GM23338 (cell line): ENCODE measurements around the gene CCDC28A. TPM values are rescaled to one million over a fixed set of nuclear protein-coding genes. Genes with fewer than 3 reads are reported as not detected.
"Not testable (repeated sequence)": the region's sequence is repeated elsewhere in the genome, so short reads cannot be mapped to it uniquely, and the experiment has no call there.

Experiments used
- ATAC-seq: fragments of 200-7000 bp; cut with Tn5 transposase; 3 replicates; pipeline ENCODE4 v1.9.1; 2020
- DNase-seq: peaks from one replicate; pipeline ENCODE4 v3.0.0-alpha.2; 2015; ENCODE audit warnings: low spot score
- H2AFZ ChIP-seq: fragments of 200-600 bp; sonication (generic); 2 replicates; pipeline ENCODE4 v1.8.0; 2016; ENCODE audit warnings: antibody characterized with exemption, mild to moderate bottlenecking, moderate library complexity
- H3F3A ChIP-seq: fragments of 200-600 bp; sonication (generic); replicated peaks from 2 replicates; pipeline ENCODE4 v1.8.0; 2017; ENCODE audit warnings: antibody characterized with exemption, mixed run types, low read depth
- H3K27ac ChIP-seq: fragments of 200-600 bp; sonication (generic); 2 replicates; pipeline ENCODE4 v1.6.1; 2016; ENCODE audit warnings: low read depth
- H3K27me3 ChIP-seq: fragments of 200-600 bp; sonication (generic); 2 replicates; pipeline ENCODE4 v1.8.0; 2016; ENCODE audit warnings: mild to moderate bottlenecking, mixed run types, moderate library complexity; ENCODE audit not compliant: insufficient read depth
- H3K36me3 ChIP-seq: fragments of 200-600 bp; sonication (generic); 2 replicates; pipeline ENCODE4 v1.8.0; 2016; ENCODE audit warnings: mild to moderate bottlenecking; ENCODE audit not compliant: insufficient read depth
- H3K4me1 ChIP-seq: fragments of 200-600 bp; sonication (generic); 2 replicates; pipeline ENCODE4 v1.8.0; 2016; ENCODE audit warnings: mild to moderate bottlenecking, moderate library complexity; ENCODE audit not compliant: insufficient read depth
- H3K4me2 ChIP-seq: fragments of 200-600 bp; sonication (generic); 2 replicates; pipeline ENCODE4 v1.7.1; 2017; ENCODE audit warnings: mixed run types
- H3K4me3 ChIP-seq: fragments of 200-600 bp; sonication (generic); 2 replicates; pipeline ENCODE4 v1.6.1; 2016; ENCODE audit warnings: mixed run types
- H3K79me2 ChIP-seq: fragments of 200-600 bp; sonication (generic); replicated peaks from 2 replicates; pipeline ENCODE4 v1.8.0; 2017; ENCODE audit warnings: mild to moderate bottlenecking; ENCODE audit not compliant: insufficient read depth
- H3K9me2 ChIP-seq: fragments of 200-600 bp; sonication (generic); 2 replicates; pipeline ENCODE4 v1.8.0; 2017; ENCODE audit not compliant: insufficient read depth
- H4K20me1 ChIP-seq: fragments of 200-600 bp; sonication (generic); replicated peaks from 2 replicates; pipeline ENCODE4 v1.8.0; 2017; ENCODE audit warnings: mild to moderate bottlenecking; ENCODE audit not compliant: insufficient read depth
- H3K27ac Mint-ChIP-seq: 2 replicates; pipeline ENCODE4 v1.8.0; 2020; ENCODE audit warnings: inconsistent platforms, mild to moderate bottlenecking, moderate library complexity, mixed read lengths
- H3K27me3 Mint-ChIP-seq: 3 replicates; pipeline ENCODE4 v1.8.0; 2022; ENCODE audit warnings: low read depth, mild to moderate bottlenecking, moderate library complexity, mixed read lengths, inconsistent platforms; ENCODE audit not compliant: insufficient read depth, poor library complexity
- H3K36me3 Mint-ChIP-seq: 3 replicates; pipeline ENCODE4 v1.8.0; 2021; ENCODE audit warnings: low read depth, mild to moderate bottlenecking, inconsistent platforms, moderate library complexity, mixed read lengths
- H3K4me1 Mint-ChIP-seq: 3 replicates; pipeline ENCODE4 v1.8.0; 2020; ENCODE audit warnings: mild to moderate bottlenecking, inconsistent platforms, mixed read lengths
- H3K4me3 Mint-ChIP-seq: 3 replicates; pipeline ENCODE4 v1.8.0; 2021; ENCODE audit warnings: moderate library complexity, mild to moderate bottlenecking, inconsistent platforms, mixed read lengths
- H3K9me3 Mint-ChIP-seq: 3 replicates; pipeline ENCODE4 v1.8.0; 2020; ENCODE audit warnings: moderate library complexity, mild to moderate bottlenecking, inconsistent platforms, mixed read lengths
- CREB1 ChIP-seq: fragments of 250-450 bp; sonication (Bioruptor Pico); IDR thresholded peaks from 2 replicates; pipeline ENCODE4 v1.5.0; 2020; ENCODE audit warnings: low read depth, mild to moderate bottlenecking, moderate library complexity
- EZH2 ChIP-seq: fragments of 200-600 bp; sonication (generic); IDR thresholded peaks from one replicate; pipeline ENCODE4 v1.8.0; 2017; ENCODE audit warnings: antibody characterized with exemption, mild to moderate bottlenecking, low read depth; ENCODE audit not compliant: unreplicated experiment
- EZH2phosphoT487 ChIP-seq: fragments of 200-600 bp; sonication (generic); IDR thresholded peaks from one replicate; pipeline ENCODE4 v1.8.1; 2018; ENCODE audit warnings: antibody characterized with exemption; ENCODE audit not compliant: unreplicated experiment
- JUNB ChIP-seq: IDR thresholded peaks from one replicate; pipeline ENCODE4 v1.6.1; 2016; ENCODE audit warnings: antibody characterized with exemption; ENCODE audit not compliant: unreplicated experiment
- NANOG ChIP-seq: IDR thresholded peaks from 2 replicates; pipeline ENCODE4 v1.6.1; 2016; ENCODE audit warnings: antibody characterized with exemption, borderline replicate concordance
- POLR2AphosphoS5 ChIP-seq: IDR thresholded peaks from 2 replicates; pipeline ENCODE4 v1.6.1; 2016; ENCODE audit warnings: antibody characterized with exemption, low read depth
- ZNF331 ChIP-seq: fragments of 250-450 bp; sonication (Bioruptor Pico); IDR thresholded peaks from 2 replicates; pipeline ENCODE4 v1.5.0; 2020; ENCODE audit warnings: low read depth, mild to moderate bottlenecking, moderate library complexity
- polyA plus RNA-seq: library from polyadenylated mRNA; unstranded; fragments of >200 nt; fragmentation: Nextera tagmentation; extraction: Ambion mirVana; gene quantifications from 2 replicates; pipeline ENCODE4 v1.2.1, GENCODE V29; 2016
- total RNA-seq: library from RNA; depleted of rRNA; stranded (reverse); fragments of >200 nt; shearing (Covaris generic); gene quantifications from 2 replicates; pipeline ENCODE4 v1.2.3, GENCODE V29; 2014
- TF ChIP-seq, protein P1 (sequence below): IDR thresholded peaks from one replicate; pipeline ENCODE4 v1.6.1; 2018; ENCODE audit warnings: antibody characterized with exemption; ENCODE audit not compliant: unreplicated experiment
- TF ChIP-seq, protein P2 (sequence below): fragments of 250-450 bp; sonication (Bioruptor Pico); IDR thresholded peaks from 2 replicates; pipeline ENCODE4 v1.5.0; 2020; ENCODE audit warnings: mild to moderate bottlenecking, moderate library complexity
- TF ChIP-seq, protein P3 (sequence below): IDR thresholded peaks from 2 replicates; pipeline ENCODE4 v1.6.1; 2016; ENCODE audit warnings: antibody characterized with exemption

Gene CCDC28A
- total and polyA plus RNA-seq, 2 experiments from 2014 or later, result 11.2 to 14.0 TPM

DNA sequence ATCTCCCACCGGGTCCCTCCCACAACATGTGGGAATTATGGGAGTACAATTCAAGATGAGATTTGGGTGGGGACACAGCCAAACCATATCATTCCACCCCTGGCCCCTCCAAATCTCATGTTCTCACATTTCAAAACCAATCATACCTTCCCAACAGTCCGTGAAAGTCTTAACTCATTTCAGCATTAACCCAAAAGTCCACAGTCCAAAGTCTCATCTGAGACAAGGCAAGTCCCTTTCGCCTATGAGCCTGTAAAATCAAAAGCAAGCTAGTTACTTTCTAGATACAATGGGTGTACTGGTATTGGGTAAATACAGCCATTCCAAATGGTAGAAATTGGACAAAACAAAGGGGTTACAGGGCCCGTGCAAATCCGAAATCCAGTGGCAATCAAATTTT is 43.5 kb upstream of the CCDC28A start:
- not testable (repeated sequence) for H3K27ac ChIP-seq, H3K79me2 ChIP-seq, H3K4me2 ChIP-seq, H2AFZ ChIP-seq, H4K20me1 ChIP-seq, H3K36me3 ChIP-seq, H3K27me3 ChIP-seq, H3K4me3 Mint-ChIP-seq, H3K4me1 Mint-ChIP-seq, ATAC-seq, H3K4me1 ChIP-seq, H3K27ac Mint-ChIP-seq, H3K9me2 ChIP-seq, H3K27me3 Mint-ChIP-seq, H3K9me3 Mint-ChIP-seq, DNase-seq, H3K36me3 Mint-ChIP-seq, H3F3A ChIP-seq, H3K4me3 ChIP-seq

DNA sequence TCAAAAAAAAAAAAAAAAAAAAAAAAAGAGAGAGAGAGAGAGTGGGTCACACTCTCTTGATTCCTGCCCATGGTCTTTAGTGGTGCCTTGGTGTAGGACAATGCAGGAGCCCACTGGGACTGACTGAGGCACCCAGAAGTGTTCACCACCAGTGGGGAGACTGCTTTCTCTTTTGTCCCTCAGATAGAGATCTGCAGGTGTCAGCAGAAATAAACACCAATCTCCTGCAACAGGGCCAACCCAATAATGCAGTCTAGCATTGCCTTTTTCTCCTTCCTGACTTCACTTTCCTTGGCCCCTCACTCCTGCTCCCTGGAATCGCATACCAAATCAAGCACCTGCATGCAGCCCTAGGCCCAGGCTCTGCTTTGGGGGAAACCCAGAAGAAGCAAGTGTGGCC is 39.0 kb upstream of the CCDC28A start:
- DNase-seq (no peak), ATAC-seq (no peak)
- Mint-ChIP-seq H3K27me3 (no peaks in the 10 kb centered on the region), H3K4me3 (no peak overlapping the region), H3K9me3 (peaks cover 21% of the 10 kb centered on the region), H3K36me3 (peaks cover 25% of the 10 kb centered on the region), H3K27ac (no peak overlapping the region), H3K4me1 (no peaks in the 10 kb centered on the region)
- TF ChIP-seq ZNF331 (CRISPR knock-in tag) (no peak), JUNB (no peak), EZH2phosphoT487 (no peak), NANOG (no peak), CREB1 (no peak), POLR2AphosphoS5 (no peak), EZH2 (no peak)
- TF ChIP-seq, protein P1, sequence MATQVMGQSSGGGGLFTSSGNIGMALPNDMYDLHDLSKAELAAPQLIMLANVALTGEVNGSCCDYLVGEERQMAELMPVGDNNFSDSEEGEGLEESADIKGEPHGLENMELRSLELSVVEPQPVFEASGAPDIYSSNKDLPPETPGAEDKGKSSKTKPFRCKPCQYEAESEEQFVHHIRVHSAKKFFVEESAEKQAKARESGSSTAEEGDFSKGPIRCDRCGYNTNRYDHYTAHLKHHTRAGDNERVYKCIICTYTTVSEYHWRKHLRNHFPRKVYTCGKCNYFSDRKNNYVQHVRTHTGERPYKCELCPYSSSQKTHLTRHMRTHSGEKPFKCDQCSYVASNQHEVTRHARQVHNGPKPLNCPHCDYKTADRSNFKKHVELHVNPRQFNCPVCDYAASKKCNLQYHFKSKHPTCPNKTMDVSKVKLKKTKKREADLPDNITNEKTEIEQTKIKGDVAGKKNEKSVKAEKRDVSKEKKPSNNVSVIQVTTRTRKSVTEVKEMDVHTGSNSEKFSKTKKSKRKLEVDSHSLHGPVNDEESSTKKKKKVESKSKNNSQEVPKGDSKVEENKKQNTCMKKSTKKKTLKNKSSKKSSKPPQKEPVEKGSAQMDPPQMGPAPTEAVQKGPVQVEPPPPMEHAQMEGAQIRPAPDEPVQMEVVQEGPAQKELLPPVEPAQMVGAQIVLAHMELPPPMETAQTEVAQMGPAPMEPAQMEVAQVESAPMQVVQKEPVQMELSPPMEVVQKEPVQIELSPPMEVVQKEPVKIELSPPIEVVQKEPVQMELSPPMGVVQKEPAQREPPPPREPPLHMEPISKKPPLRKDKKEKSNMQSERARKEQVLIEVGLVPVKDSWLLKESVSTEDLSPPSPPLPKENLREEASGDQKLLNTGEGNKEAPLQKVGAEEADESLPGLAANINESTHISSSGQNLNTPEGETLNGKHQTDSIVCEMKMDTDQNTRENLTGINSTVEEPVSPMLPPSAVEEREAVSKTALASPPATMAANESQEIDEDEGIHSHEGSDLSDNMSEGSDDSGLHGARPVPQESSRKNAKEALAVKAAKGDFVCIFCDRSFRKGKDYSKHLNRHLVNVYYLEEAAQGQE, result no peak
- TF ChIP-seq, protein P2, sequence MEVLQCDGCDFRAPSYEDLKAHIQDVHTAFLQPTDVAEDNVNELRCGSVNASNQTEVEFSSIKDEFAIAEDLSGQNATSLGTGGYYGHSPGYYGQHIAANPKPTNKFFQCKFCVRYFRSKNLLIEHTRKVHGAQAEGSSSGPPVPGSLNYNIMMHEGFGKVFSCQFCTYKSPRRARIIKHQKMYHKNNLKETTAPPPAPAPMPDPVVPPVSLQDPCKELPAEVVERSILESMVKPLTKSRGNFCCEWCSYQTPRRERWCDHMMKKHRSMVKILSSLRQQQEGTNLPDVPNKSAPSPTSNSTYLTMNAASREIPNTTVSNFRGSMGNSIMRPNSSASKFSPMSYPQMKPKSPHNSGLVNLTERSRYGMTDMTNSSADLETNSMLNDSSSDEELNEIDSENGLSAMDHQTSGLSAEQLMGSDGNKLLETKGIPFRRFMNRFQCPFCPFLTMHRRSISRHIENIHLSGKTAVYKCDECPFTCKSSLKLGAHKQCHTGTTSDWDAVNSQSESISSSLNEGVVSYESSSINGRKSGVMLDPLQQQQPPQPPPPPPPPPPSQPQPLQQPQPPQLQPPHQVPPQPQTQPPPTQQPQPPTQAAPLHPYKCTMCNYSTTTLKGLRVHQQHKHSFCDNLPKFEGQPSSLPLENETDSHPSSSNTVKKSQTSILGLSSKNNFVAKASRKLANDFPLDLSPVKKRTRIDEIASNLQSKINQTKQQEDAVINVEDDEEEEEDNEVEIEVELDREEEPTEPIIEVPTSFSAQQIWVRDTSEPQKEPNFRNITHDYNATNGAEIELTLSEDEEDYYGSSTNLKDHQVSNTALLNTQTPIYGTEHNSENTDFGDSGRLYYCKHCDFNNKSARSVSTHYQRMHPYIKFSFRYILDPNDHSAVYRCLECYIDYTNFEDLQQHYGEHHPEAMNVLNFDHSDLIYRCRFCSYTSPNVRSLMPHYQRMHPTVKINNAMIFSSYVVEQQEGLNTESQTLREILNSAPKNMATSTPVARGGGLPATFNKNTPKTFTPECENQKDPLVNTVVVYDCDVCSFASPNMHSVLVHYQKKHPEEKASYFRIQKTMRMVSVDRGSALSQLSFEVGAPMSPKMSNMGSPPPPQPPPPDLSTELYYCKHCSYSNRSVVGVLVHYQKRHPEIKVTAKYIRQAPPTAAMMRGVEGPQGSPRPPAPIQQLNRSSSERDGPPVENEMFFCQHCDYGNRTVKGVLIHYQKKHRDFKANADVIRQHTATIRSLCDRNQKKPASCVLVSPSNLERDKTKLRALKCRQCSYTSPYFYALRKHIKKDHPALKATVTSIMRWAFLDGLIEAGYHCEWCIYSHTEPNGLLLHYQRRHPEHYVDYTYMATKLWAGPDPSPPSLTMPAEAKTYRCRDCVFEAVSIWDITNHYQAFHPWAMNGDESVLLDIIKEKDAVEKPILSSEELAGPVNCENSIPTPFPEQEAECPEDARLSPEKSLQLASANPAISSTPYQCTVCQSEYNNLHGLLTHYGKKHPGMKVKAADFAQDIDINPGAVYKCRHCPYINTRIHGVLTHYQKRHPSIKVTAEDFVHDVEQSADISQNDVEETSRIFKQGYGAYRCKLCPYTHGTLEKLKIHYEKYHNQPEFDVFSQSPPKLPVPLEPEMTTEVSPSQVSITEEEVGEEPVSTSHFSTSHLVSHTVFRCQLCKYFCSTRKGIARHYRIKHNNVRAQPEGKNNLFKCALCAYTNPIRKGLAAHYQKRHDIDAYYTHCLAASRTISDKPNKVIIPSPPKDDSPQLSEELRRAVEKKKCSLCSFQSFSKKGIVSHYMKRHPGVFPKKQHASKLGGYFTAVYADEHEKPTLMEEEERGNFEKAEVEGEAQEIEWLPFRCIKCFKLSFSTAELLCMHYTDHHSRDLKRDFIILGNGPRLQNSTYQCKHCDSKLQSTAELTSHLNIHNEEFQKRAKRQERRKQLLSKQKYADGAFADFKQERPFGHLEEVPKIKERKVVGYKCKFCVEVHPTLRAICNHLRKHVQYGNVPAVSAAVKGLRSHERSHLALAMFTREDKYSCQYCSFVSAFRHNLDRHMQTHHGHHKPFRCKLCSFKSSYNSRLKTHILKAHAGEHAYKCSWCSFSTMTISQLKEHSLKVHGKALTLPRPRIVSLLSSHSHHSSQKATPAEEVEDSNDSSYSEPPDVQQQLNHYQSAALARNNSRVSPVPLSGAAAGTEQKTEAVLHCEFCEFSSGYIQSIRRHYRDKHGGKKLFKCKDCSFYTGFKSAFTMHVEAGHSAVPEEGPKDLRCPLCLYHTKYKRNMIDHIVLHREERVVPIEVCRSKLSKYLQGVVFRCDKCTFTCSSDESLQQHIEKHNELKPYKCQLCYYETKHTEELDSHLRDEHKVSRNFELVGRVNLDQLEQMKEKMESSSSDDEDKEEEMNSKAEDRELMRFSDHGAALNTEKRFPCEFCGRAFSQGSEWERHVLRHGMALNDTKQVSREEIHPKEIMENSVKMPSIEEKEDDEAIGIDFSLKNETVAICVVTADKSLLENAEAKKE (CRISPR knock-in tag), result no peak
- TF ChIP-seq, protein P3, sequence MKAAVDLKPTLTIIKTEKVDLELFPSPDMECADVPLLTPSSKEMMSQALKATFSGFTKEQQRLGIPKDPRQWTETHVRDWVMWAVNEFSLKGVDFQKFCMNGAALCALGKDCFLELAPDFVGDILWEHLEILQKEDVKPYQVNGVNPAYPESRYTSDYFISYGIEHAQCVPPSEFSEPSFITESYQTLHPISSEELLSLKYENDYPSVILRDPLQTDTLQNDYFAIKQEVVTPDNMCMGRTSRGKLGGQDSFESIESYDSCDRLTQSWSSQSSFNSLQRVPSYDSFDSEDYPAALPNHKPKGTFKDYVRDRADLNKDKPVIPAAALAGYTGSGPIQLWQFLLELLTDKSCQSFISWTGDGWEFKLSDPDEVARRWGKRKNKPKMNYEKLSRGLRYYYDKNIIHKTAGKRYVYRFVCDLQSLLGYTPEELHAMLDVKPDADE, result no peak
- Histone ChIP-seq H3K27me3 (no peaks in the 10 kb centered on the region), H3K36me3 (no peaks in the 10 kb centered on the region), H2AFZ (no peak overlapping the region; the same call in 1 of the 2 replicates), H3K9me2 (0 out of 2 replicates have a peak, but pooled peaks cover 2% of the 10 kb centered on the region), H3K79me2 (no peaks in the 10 kb centered on the region), H3K27ac (no peak overlapping the region), H3K4me1 (no peaks in the 10 kb centered on the region), H4K20me1 (no peaks in the 10 kb centered on the region), H3K4me3 (no peak overlapping the region), H3K4me2 (no peak overlapping the region), H3F3A (no peaks in the 10 kb centered on the region)
